Measurements from ENCODE around the gene FAM111B. TPM values are rescaled to one million over a fixed set of nuclear protein-coding genes. Genes with fewer than 3 reads are reported as not detected.
A peak's percentile ranks its signal among the peaks of the same experiment; 100 is the strongest.
"Not testable (repeated sequence)": the region's sequence is repeated elsewhere in the genome, so short reads cannot be mapped to it uniquely, and the experiment has no call there.

The FAM111B gene, protein sequence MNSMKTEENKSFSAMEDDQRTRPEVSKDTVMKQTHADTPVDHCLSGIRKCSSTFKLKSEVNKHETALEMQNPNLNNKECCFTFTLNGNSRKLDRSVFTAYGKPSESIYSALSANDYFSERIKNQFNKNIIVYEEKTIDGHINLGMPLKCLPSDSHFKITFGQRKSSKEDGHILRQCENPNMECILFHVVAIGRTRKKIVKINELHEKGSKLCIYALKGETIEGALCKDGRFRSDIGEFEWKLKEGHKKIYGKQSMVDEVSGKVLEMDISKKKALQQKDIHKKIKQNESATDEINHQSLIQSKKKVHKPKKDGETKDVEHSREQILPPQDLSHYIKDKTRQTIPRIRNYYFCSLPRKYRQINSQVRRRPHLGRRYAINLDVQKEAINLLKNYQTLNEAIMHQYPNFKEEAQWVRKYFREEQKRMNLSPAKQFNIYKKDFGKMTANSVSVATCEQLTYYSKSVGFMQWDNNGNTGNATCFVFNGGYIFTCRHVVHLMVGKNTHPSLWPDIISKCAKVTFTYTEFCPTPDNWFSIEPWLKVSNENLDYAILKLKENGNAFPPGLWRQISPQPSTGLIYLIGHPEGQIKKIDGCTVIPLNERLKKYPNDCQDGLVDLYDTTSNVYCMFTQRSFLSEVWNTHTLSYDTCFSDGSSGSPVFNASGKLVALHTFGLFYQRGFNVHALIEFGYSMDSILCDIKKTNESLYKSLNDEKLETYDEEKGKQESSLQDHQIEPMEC
- 1 to 10 TPM; 6.4 to 9.9 (median 9.5) TPM for total RNA-seq

- H3K27me3 Mint-ChIP-seq (ENCODE audit: low read depth), result peaks cover 22% of the 10 kb centered on the region
- H3K36me3 Mint-ChIP-seq (ENCODE audit: insufficient read depth), result no peaks in the 10 kb centered on the region
- peaks cover 41% of the 10 kb centered on the region for H3K4me1 Mint-ChIP-seq (ENCODE audit: low read depth)
- DNase-seq (peak; percentile 25), ATAC-seq (peak; percentile 88 to 89)
- H3K4me3 Mint-ChIP-seq, result peak within 1 kb of the TSS; percentile 81
- no peaks in the 10 kb centered on the region for H3K9me3 Mint-ChIP-seq
Observed at GRCh38 chr11:59106363-59107336, at the start of gene FAM111B. Gene FAM111B, plus strand, starts transcription at chr11:59107237. Its CDS starts 2,389 bp downstream, at chr11:59109626.

DNA sequence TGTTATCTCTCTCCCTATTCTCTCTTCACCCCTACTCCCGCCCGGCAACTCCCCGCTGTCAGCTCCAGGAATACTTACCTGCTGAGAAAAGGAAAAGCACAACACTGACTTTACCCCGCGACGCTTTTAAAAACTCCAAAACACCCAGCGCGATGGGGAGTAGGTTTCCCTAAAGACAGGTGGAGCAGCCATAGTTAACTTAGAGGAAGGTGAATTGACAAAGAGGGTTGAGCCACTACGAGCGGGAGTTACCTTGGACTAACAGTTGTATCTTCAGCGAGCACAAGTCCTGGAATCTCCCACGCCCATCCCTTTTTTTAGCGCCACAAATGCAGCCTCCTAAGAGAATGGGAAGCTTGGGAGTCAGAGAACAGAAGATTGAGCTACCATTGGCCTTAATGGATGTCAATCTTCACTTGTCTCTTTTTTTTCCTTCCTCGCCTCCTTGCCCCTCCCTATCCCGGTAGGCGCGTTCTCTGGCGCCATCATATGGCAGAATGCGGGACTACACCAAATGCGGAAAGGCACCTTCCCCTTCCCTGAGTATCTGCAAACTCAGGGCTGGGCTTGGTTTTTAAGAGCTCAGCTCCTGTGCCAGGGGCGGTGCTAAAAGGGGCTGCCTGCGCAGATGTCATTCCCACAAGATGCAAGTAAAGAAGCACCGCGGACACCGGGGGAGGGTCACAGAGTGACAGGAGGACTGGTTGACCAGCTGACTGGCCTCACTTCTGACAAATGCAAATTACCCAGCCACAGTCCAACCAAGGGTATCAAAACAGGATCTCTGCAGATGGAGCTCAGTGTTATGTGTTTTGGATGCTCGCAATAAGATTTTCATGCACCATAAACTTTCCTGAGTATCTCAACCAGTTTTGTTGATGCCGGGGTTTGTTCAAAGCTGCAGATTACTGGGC lies 48.7 kb upstream of the FAM111B start:
- H3K4me3 Mint-ChIP-seq, result peak overlapping the region; percentile 78
- H3K27me3 Mint-ChIP-seq (ENCODE audit: low read depth), result peaks cover 41% of the 10 kb centered on the region
- not testable (repeated sequence) for H3K36me3 Mint-ChIP-seq (ENCODE audit: insufficient read depth); H3K9me3 Mint-ChIP-seq
- ATAC-seq, result peak; percentile 93 to 95
- DNase-seq, result peak; percentile 73
- peaks cover 12% of the 10 kb centered on the region for H3K4me1 Mint-ChIP-seq (ENCODE audit: low read depth)

- peaks cover 55% of the 10 kb centered on the region for H3K27me3 Mint-ChIP-seq (ENCODE audit: low read depth)
- not testable (repeated sequence) for H3K9me3 Mint-ChIP-seq; H3K4me3 Mint-ChIP-seq; ATAC-seq; H3K36me3 Mint-ChIP-seq (ENCODE audit: insufficient read depth); DNase-seq
- peaks cover 12% of the 10 kb centered on the region for H3K4me1 Mint-ChIP-seq (ENCODE audit: low read depth)
Observed at GRCh38 chr11:59060096-59060495, 46.9 kb upstream of the FAM111B start.

DNA sequence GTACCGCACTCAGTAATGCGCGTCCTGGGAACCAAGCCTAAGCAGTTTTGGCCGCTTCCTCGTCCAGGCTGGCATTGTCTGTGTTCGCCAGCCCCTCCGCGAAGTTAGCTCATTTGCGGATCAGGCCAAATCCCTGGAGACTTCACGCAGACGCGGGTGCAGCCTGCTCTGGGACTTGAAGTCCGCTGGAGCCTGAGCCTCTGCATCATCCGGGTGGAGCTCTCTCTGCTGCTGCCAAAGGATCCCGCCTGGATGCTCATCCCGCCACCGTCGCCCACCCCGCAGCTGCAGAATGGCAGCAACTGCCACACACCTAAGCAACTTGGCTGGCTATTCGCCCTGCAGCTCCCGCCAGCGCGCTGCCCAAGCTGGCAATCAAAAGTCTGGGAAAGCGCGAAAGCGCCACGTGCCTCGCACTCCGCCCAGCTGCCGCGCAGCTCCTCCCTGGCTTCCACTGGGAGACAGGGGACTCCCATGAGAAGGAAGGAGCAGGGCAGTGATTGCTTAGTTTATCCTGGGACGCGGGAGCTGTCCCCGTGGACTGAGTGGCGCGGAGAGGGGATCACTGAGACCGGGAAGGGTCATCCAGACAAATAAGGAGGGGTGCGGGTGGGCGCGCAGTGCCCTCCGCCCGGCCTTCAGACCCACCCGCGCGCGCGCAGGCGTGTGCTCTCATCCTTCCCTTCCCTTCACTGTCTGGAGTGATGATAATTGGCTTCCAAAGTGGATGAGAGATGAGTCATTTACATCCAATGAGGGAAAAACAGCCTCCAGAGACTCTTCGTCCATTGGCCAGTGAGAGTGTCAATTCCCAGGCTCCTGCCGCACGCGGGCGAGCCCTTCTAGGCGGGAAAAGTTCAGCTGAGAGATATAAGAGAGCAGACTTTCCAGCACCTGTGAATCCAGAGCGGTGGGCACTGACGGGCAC lies 44.2 kb upstream of the FAM111B start:
- Mint-ChIP-seq H3K4me3 (no peak overlapping the region), H3K9me3 (no peaks in the 10 kb centered on the region), H3K27me3 (ENCODE audit: low read depth) (peaks cover 51% of the 10 kb centered on the region), H3K36me3 (ENCODE audit: insufficient read depth) (no peaks in the 10 kb centered on the region), H3K4me1 (ENCODE audit: low read depth) (peaks cover 9% of the 10 kb centered on the region)
- no peak for ATAC-seq
- no peak for DNase-seq

GRCh38 chr11:59063996-59064727 lies 42.9 kb upstream of the FAM111B start:
- H3K9me3 Mint-ChIP-seq; ATAC-seq; H3K4me3 Mint-ChIP-seq; H3K36me3 Mint-ChIP-seq (ENCODE audit: insufficient read depth); H3K4me1 Mint-ChIP-seq (ENCODE audit: low read depth); DNase-seq: not testable (repeated sequence)
- H3K27me3 Mint-ChIP-seq (ENCODE audit: low read depth), result peaks cover 44% of the 10 kb centered on the region

- no peaks in the 10 kb centered on the region for H3K4me1 Mint-ChIP-seq (ENCODE audit: low read depth)
- H3K4me3 Mint-ChIP-seq, result no peak overlapping the region
- peaks cover under 1% of the 10 kb centered on the region for H3K9me3 Mint-ChIP-seq
- DNase-seq (no peak), ATAC-seq (peak in 1 of 2 donors; percentile 46)
- H3K27me3 Mint-ChIP-seq (ENCODE audit: low read depth), result peaks cover 45% of the 10 kb centered on the region
- H3K36me3 Mint-ChIP-seq (ENCODE audit: insufficient read depth), result no peaks in the 10 kb centered on the region
Observed at GRCh38 chr11:59069087-59069486, 38.0 kb upstream of the FAM111B start.

- Mint-ChIP-seq H3K4me3 (no peak overlapping the region), H3K4me1 (ENCODE audit: low read depth) (peaks cover 6% of the 10 kb centered on the region), H3K9me3 (peaks cover 8% of the 10 kb centered on the region), H3K36me3 (ENCODE audit: insufficient read depth) (peaks cover 4% of the 10 kb centered on the region), H3K27me3 (ENCODE audit: low read depth) (peaks cover 28% of the 10 kb centered on the region)
- ATAC-seq, result no peak
- no peak for DNase-seq
Observed at GRCh38 chr11:59076876-59077571, 30.0 kb upstream of the FAM111B start.

DNA sequence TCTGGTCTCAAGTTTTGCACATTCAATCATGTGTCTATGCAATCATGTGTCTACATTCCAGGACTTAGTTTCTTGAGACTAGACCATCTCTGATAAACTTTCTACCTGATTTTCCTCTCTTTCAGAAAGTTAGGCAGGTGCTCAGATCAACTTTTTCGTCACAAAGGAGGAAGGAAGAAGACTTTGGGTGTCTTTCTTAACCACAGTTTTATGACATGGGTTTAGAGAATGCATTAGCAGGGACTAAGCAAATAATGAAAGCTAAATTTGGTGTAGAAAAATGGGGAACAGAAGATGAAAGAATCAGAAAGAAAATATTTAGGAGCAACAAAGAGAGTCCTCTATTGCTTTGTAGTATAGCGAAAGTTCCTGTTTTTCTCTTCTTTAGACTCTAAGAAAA lies 28.6 kb upstream of the FAM111B start:
- Mint-ChIP-seq H3K4me3 (no peak overlapping the region), H3K9me3 (peaks cover 8% of the 10 kb centered on the region), H3K27me3 (ENCODE audit: low read depth) (peaks cover 19% of the 10 kb centered on the region), H3K36me3 (ENCODE audit: insufficient read depth) (peaks cover 4% of the 10 kb centered on the region), H3K4me1 (ENCODE audit: low read depth) (peaks cover 6% of the 10 kb centered on the region)
- ATAC-seq (no peak), DNase-seq (no peak)

DNA sequence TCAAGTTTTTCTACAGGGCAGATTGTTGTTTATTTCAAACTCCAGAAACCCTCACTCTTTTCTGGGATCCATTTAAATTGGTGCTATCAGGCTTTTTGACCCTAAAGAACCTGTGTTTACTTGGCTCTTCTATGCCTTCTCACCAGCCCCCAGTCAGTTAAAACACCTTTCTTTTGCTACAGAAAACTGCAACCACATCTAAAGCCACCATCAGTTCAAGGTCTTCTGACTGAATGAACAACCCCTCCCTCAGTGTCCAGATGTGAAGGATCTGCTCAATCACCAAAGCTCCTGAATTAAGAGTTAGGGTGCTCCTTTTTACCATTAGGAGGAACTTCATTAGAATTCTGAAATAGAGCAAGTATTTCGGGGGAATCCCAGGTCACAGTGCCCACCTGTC lies 28.0 kb upstream of the FAM111B start:
- no peak for ATAC-seq
- DNase-seq, result no peak
- H3K9me3 Mint-ChIP-seq, result peaks cover 8% of the 10 kb centered on the region
- peaks cover 17% of the 10 kb centered on the region for H3K27me3 Mint-ChIP-seq (ENCODE audit: low read depth)
- H3K4me3 Mint-ChIP-seq, result no peak overlapping the region
- peaks cover 4% of the 10 kb centered on the region for H3K36me3 Mint-ChIP-seq (ENCODE audit: insufficient read depth)
- H3K4me1 Mint-ChIP-seq (ENCODE audit: low read depth), result peaks cover 6% of the 10 kb centered on the region

DNA sequence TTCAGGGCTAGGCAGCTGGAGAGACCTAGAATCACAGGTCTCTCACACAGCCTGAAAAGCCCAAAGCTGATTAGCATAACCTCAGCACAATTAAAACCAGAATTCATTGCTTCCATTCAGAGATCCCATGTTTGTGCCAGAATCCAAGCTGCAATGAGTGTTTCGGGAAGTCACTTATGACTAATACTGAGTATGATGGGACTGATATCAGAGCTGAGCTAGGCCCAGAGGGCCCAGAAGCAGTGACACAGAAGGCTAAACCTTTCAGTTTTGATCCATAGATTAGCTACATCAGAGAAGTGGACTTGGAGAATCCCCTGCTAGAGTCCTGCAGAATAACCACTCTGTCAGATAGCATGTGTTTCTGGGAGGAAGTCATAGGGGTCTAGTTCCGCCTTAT lies 26.6 kb upstream of the FAM111B start:
- not testable (repeated sequence) for H3K4me1 Mint-ChIP-seq (ENCODE audit: low read depth); DNase-seq; H3K9me3 Mint-ChIP-seq; H3K36me3 Mint-ChIP-seq (ENCODE audit: insufficient read depth); H3K4me3 Mint-ChIP-seq; ATAC-seq
- H3K27me3 Mint-ChIP-seq (ENCODE audit: low read depth), result peaks cover 12% of the 10 kb centered on the region

DNA sequence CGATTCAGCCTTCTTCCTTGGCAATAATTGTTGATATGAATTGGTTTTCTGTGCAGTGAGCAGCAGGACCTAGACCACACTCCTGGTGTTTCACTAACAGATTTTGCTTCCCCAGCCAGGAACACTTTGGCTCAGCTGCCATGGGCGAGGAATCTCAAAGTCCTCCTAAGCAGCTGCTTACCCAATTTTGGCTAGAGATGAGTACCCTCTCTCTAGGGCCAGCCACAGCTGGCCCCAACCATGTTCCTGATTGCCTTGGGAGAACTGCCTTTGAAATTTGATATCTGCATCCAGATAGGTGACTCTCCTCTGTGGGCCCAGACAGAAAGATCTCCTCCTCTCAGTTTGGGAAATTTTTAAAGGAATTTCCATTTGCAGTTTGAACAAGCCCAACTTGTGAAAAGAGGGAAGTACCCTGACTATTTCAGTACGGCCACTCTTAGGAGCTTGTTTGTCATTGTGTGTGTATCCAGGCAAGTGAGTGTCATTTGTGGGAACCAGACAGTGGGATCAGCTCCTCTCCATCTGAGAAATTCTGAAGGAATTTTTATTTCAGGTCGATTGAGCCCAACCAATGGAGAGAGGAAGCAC lies 25.5 kb upstream of the FAM111B start:
- ATAC-seq; H3K36me3 Mint-ChIP-seq (ENCODE audit: insufficient read depth): not testable (repeated sequence)

More for the DNA sequence above, 25.5 kb upstream of the FAM111B start:
- H3K27me3 Mint-ChIP-seq (ENCODE audit: low read depth), result peaks cover 11% of the 10 kb centered on the region
- H3K4me1 Mint-ChIP-seq (ENCODE audit: low read depth); H3K4me3 Mint-ChIP-seq; DNase-seq; H3K9me3 Mint-ChIP-seq: not testable (repeated sequence)
